H9 (cell line): ENCODE results near the gene GLCCI1. TPM values are rescaled to one million over a fixed set of nuclear protein-coding genes. Genes with fewer than 3 reads are reported as not detected.

ENCODE experiments used
- DNase-seq: peaks from one replicate; pipeline ENCODE4 v3.0.0-alpha.2; 2017
- H2AFZ ChIP-seq: one replicate; pipeline ENCODE4 v1.6.1; 2013; ENCODE audit warnings: mild to moderate bottlenecking, low read length, control low read depth, moderate library complexity
- H2AK5ac ChIP-seq: 2 replicates; pipeline ENCODE4 v1.6.1; 2013; ENCODE audit warnings: low read length, control low read depth, mixed read lengths; ENCODE audit not compliant: insufficient read length
- H2BK120ac ChIP-seq: one replicate; pipeline ENCODE4 v1.6.1; 2013; ENCODE audit warnings: low read depth, mild to moderate bottlenecking, low read length, control low read depth, inconsistent platforms; ENCODE audit not compliant: poor library complexity, severe bottlenecking
- H2BK12ac ChIP-seq: 2 replicates; pipeline ENCODE4 v1.6.1; 2013; ENCODE audit warnings: low read length, control low read depth, mixed read lengths, low read depth; ENCODE audit not compliant: insufficient read length
- H2BK15ac ChIP-seq: 2 replicates; pipeline ENCODE4 v1.6.1; 2013; ENCODE audit warnings: low read depth, low read length, control low read depth
- H2BK20ac ChIP-seq: one replicate; pipeline ENCODE4 v1.6.1; 2013; ENCODE audit warnings: low read depth, mild to moderate bottlenecking, low read length, control low read depth, inconsistent platforms; ENCODE audit not compliant: poor library complexity, severe bottlenecking
- H2BK5ac ChIP-seq: 2 replicates; pipeline ENCODE4 v1.6.1; 2013; ENCODE audit warnings: low read length, control low read depth, mixed read lengths; ENCODE audit not compliant: insufficient read length
- H3K14ac ChIP-seq: 2 replicates; pipeline ENCODE4 v1.6.1; 2013; ENCODE audit warnings: low read length, control low read depth; ENCODE audit not compliant: insufficient read depth
- H3K18ac ChIP-seq: 2 replicates; pipeline ENCODE4 v1.6.1; 2013; ENCODE audit warnings: low read depth, mild to moderate bottlenecking, mixed read lengths, low read length, control low read depth; ENCODE audit not compliant: insufficient read length
- H3K23ac ChIP-seq: 2 replicates; pipeline ENCODE4 v1.6.1; 2013; ENCODE audit warnings: low read length, control low read depth, mixed read lengths, low read depth; ENCODE audit not compliant: insufficient read length
- H3K23me2 ChIP-seq: 2 replicates; pipeline ENCODE4 v1.6.1; 2013; ENCODE audit warnings: low read depth, mild to moderate bottlenecking, mixed read lengths, low read length, control low read depth; ENCODE audit not compliant: insufficient read length, poor library complexity, severe bottlenecking
- H3K27ac ChIP-seq: 2 replicates; pipeline ENCODE4 v1.5.1; 2013; ENCODE audit warnings: low read length, control low read depth, mixed read lengths, low read depth; ENCODE audit not compliant: insufficient read length
- H3K27me3 ChIP-seq: 2 replicates; pipeline ENCODE4 v1.6.1; 2013; ENCODE audit warnings: low read length, control low read depth, inconsistent platforms; ENCODE audit not compliant: insufficient read depth
- H3K4ac ChIP-seq: 2 replicates; pipeline ENCODE4 v1.6.1; 2013; ENCODE audit warnings: low read depth, mild to moderate bottlenecking, control low read depth, inconsistent platforms, low read length, moderate library complexity
- H3K4me1 ChIP-seq: 2 replicates; pipeline ENCODE4 v1.6.1; 2013; ENCODE audit warnings: low read length, control low read depth, inconsistent platforms; ENCODE audit not compliant: insufficient read depth
- H3K4me2 ChIP-seq: 2 replicates; pipeline ENCODE4 v1.6.1; 2013; ENCODE audit warnings: low read length, control low read depth, mixed read lengths; ENCODE audit not compliant: insufficient read length, insufficient read depth
- H3K56ac ChIP-seq: 2 replicates; pipeline ENCODE4 v1.6.1; 2013; ENCODE audit warnings: low read depth, mild to moderate bottlenecking, mixed read lengths, low read length, control low read depth; ENCODE audit not compliant: insufficient read length
- H3K79me1 ChIP-seq: 2 replicates; pipeline ENCODE4 v1.6.1; 2013; ENCODE audit warnings: low read depth, mild to moderate bottlenecking, moderate library complexity, low read length, control low read depth, inconsistent platforms; ENCODE audit not compliant: insufficient read depth, poor library complexity, severe bottlenecking
- H3K79me2 ChIP-seq: 2 replicates; pipeline ENCODE4 v1.6.1; 2013; ENCODE audit warnings: low read length, control low read depth, inconsistent platforms; ENCODE audit not compliant: insufficient read depth
- H3K9ac ChIP-seq: 2 replicates; pipeline ENCODE4 v1.6.1; 2013; ENCODE audit warnings: low read length, control low read depth, mixed read lengths; ENCODE audit not compliant: insufficient read length; ENCODE audit errors: extremely low read depth
- H3K9me3 ChIP-seq: one replicate; pipeline ENCODE4 v1.6.1; 2013; ENCODE audit warnings: low read depth, low read length, inconsistent platforms; ENCODE audit not compliant: control insufficient read depth
- H3T11ph ChIP-seq: one replicate; pipeline ENCODE4 v1.6.1; 2013; ENCODE audit warnings: mild to moderate bottlenecking, low read length, control low read depth, inconsistent platforms
- H4K20me1 ChIP-seq: one replicate; pipeline ENCODE4 v1.6.1; 2013; ENCODE audit not compliant: control insufficient read depth, insufficient read length, insufficient read depth
- H4K5ac ChIP-seq: 2 replicates; pipeline ENCODE4 v1.6.1; 2013; ENCODE audit warnings: low read depth, mild to moderate bottlenecking, mixed read lengths, low read length, control low read depth; ENCODE audit not compliant: insufficient read length
- H4K8ac ChIP-seq: replicated peaks from 2 replicates; pipeline ENCODE4 v1.6.1; 2013; ENCODE audit warnings: low read length, control low read depth, mixed read lengths, low read depth; ENCODE audit not compliant: insufficient read length
- H4K91ac ChIP-seq: 2 replicates; pipeline ENCODE4 v1.6.1; 2013; ENCODE audit warnings: low read depth, mild to moderate bottlenecking, moderate library complexity, mixed read lengths, low read length, control low read depth; ENCODE audit not compliant: insufficient read length
- H3K27ac Mint-ChIP-seq, 3 experiments: 2 replicates in 2 of 3; 3 replicates in 1 of 3; pipeline ENCODE4 v1.8.0; 2020 to 2021; ENCODE audit warnings: mixed read lengths in 3 of 3, mild to moderate bottlenecking in 1 of 3, moderate library complexity in 1 of 3
- H3K27me3 Mint-ChIP-seq: 2 replicates; pipeline ENCODE4 v1.8.0; 2021; ENCODE audit warnings: low read depth, mild to moderate bottlenecking, moderate library complexity, mixed read lengths
- H3K36me3 Mint-ChIP-seq, 3 experiments: 2 replicates in 2 of 3; 3 replicates in 1 of 3; pipeline ENCODE4 v1.8.0; 2020 to 2021; ENCODE audit warnings: low read depth in 3 of 3, mixed read lengths in 3 of 3; ENCODE audit not compliant: insufficient read depth in 1 of 3
- H3K4me1 Mint-ChIP-seq, 2 experiments: 2 replicates each; pipeline ENCODE4 v1.8.0; 2020; ENCODE audit warnings: mixed read lengths in 2 of 2
- H3K4me3 Mint-ChIP-seq, 2 experiments: 2 replicates in 1 of 2; 3 replicates in 1 of 2; pipeline ENCODE4 v1.8.0; 2020 to 2021; ENCODE audit warnings: mild to moderate bottlenecking in 2 of 2, mixed read lengths in 2 of 2, moderate library complexity in 1 of 2
- H3K9me3 Mint-ChIP-seq, 2 experiments: 2 replicates in 1 of 2; 3 replicates in 1 of 2; pipeline ENCODE4 v1.8.0; 2020; ENCODE audit warnings: mild to moderate bottlenecking in 2 of 2, mixed read lengths in 2 of 2, moderate library complexity in 1 of 2
- CTCF ChIP-seq: fragments of 200-600 bp; sonication (generic); conservative IDR thresholded peaks from 3 replicates; pipeline ENCODE4 v1.8.0; 2021; ENCODE audit warnings: antibody characterized with exemption, mild to moderate bottlenecking
- WGBS: extraction: QIAGEN DNeasy Blood & Tissue Kit; methylation state at CpG from one replicate; pipeline ENCODE4 v1.1.7; 2013; ENCODE audit warnings: missing lambda C conversion rate, low lambda C conversion rate, mixed read lengths; ENCODE audit not compliant: insufficient read length; ENCODE audit errors: extremely low coverage; 5-methylcytosine and 5-hydroxymethylcytosine counted together
- total RNA-seq: library from RNA; stranded (reverse); gene quantifications from 2 replicates; pipeline ENCODE4 v1.2.1, GENCODE V29; 2021

The GLCCI1 gene
- total RNA-seq, 1 experiment from 2014 or later = 19.1 TPM

GRCh38 chr7:8058852-8059251, 90.3 kb downstream of the GLCCI1 start:
- H3K27ac Mint-ChIP-seq = no peak overlapping the region
- no peaks in the 10 kb centered on the region for H4K20me1 ChIP-seq
- H3K79me1 ChIP-seq = no peaks in the 10 kb centered on the region
- no peak for TF ChIP-seq CTCF
- H3K9ac ChIP-seq = no peak overlapping the region
- H3K14ac ChIP-seq = no peak overlapping the region
- no peaks in the 10 kb centered on the region for H3K27me3 Mint-ChIP-seq
- no peaks in the 10 kb centered on the region for H3K9me3 Mint-ChIP-seq
- H3K23ac ChIP-seq = no peak overlapping the region
- H3K18ac ChIP-seq = no peak overlapping the region
- H3K79me2 ChIP-seq = no peaks in the 10 kb centered on the region
- H2AFZ ChIP-seq = no peak overlapping the region
- no peaks in the 10 kb centered on the region for H3K23me2 ChIP-seq
- H2BK20ac ChIP-seq = no peak overlapping the region
- no peak overlapping the region for H2AK5ac ChIP-seq
- H3K4me1 Mint-ChIP-seq = no peaks in the 10 kb centered on the region
- no peak overlapping the region for H2BK120ac ChIP-seq
- H3K36me3 Mint-ChIP-seq = peaks cover 12 to 41% (median 35%) of the 10 kb centered on the region in 3 experiments
- no peak overlapping the region for H2BK12ac ChIP-seq
- H3K9me3 ChIP-seq = no peaks in the 10 kb centered on the region
- no CpG with 5 or more reads among the region's 4 CpGs for WGBS
- H3K27me3 ChIP-seq = no peaks in the 10 kb centered on the region
- H3K4me3 Mint-ChIP-seq = no peak overlapping the region
- no peak overlapping the region for H2BK5ac ChIP-seq
- no peak overlapping the region for H3K4ac ChIP-seq
- no peak overlapping the region for H4K5ac ChIP-seq
- no peaks in the 10 kb centered on the region for H3K4me1 ChIP-seq
- no peak overlapping the region for H4K8ac ChIP-seq
- no peak overlapping the region for H3T11ph ChIP-seq
- no peak overlapping the region for H3K56ac ChIP-seq
- H2BK15ac ChIP-seq = no peak overlapping the region
- no peak overlapping the region for H3K4me2 ChIP-seq
- H4K91ac ChIP-seq = no peak overlapping the region
- no peak for DNase-seq
- H3K27ac ChIP-seq = no peak overlapping the region
